Measurements from ENCODE around the gene KDM3B. TPM values are rescaled to one million over a fixed set of nuclear protein-coding genes. Genes with fewer than 3 reads are reported as not detected.

KDM3B gene
- total and polyA plus RNA-seq, 2 experiments from 2014 or later = 25.8 to 86.6 TPM

GRCh38 chr5:138482638-138483037 is 130.2 kb downstream of the KDM3B start (continued):
- TF ChIP-seq, protein P1, sequence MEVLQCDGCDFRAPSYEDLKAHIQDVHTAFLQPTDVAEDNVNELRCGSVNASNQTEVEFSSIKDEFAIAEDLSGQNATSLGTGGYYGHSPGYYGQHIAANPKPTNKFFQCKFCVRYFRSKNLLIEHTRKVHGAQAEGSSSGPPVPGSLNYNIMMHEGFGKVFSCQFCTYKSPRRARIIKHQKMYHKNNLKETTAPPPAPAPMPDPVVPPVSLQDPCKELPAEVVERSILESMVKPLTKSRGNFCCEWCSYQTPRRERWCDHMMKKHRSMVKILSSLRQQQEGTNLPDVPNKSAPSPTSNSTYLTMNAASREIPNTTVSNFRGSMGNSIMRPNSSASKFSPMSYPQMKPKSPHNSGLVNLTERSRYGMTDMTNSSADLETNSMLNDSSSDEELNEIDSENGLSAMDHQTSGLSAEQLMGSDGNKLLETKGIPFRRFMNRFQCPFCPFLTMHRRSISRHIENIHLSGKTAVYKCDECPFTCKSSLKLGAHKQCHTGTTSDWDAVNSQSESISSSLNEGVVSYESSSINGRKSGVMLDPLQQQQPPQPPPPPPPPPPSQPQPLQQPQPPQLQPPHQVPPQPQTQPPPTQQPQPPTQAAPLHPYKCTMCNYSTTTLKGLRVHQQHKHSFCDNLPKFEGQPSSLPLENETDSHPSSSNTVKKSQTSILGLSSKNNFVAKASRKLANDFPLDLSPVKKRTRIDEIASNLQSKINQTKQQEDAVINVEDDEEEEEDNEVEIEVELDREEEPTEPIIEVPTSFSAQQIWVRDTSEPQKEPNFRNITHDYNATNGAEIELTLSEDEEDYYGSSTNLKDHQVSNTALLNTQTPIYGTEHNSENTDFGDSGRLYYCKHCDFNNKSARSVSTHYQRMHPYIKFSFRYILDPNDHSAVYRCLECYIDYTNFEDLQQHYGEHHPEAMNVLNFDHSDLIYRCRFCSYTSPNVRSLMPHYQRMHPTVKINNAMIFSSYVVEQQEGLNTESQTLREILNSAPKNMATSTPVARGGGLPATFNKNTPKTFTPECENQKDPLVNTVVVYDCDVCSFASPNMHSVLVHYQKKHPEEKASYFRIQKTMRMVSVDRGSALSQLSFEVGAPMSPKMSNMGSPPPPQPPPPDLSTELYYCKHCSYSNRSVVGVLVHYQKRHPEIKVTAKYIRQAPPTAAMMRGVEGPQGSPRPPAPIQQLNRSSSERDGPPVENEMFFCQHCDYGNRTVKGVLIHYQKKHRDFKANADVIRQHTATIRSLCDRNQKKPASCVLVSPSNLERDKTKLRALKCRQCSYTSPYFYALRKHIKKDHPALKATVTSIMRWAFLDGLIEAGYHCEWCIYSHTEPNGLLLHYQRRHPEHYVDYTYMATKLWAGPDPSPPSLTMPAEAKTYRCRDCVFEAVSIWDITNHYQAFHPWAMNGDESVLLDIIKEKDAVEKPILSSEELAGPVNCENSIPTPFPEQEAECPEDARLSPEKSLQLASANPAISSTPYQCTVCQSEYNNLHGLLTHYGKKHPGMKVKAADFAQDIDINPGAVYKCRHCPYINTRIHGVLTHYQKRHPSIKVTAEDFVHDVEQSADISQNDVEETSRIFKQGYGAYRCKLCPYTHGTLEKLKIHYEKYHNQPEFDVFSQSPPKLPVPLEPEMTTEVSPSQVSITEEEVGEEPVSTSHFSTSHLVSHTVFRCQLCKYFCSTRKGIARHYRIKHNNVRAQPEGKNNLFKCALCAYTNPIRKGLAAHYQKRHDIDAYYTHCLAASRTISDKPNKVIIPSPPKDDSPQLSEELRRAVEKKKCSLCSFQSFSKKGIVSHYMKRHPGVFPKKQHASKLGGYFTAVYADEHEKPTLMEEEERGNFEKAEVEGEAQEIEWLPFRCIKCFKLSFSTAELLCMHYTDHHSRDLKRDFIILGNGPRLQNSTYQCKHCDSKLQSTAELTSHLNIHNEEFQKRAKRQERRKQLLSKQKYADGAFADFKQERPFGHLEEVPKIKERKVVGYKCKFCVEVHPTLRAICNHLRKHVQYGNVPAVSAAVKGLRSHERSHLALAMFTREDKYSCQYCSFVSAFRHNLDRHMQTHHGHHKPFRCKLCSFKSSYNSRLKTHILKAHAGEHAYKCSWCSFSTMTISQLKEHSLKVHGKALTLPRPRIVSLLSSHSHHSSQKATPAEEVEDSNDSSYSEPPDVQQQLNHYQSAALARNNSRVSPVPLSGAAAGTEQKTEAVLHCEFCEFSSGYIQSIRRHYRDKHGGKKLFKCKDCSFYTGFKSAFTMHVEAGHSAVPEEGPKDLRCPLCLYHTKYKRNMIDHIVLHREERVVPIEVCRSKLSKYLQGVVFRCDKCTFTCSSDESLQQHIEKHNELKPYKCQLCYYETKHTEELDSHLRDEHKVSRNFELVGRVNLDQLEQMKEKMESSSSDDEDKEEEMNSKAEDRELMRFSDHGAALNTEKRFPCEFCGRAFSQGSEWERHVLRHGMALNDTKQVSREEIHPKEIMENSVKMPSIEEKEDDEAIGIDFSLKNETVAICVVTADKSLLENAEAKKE (CRISPR knock-in tag; IDR thresholded peaks at IDR 0.05) = no peak
- TF ChIP-seq ZNF331 (CRISPR knock-in tag; IDR thresholded peaks at IDR 0.05; ENCODE audit: low read depth) = no peak

Small RNA genes lying within 50 kb of the gene (small RNA-seq; reads per million reads assigned to genes)
- not detected for gene AC113403.1 (ENCODE audit: low replicate concordance)

Other genes starting within 250 kb of the KDM3B start
- gene NME5, start 213.3 kb upstream of the KDM3B start, total RNA-seq (2014; rRNA removed; shearing (Covaris generic)) = not detected in 2 replicates
- gene NME5, start 213.3 kb upstream of the KDM3B start, polyA plus RNA-seq (2016; fragmentation: Nextera tagmentation; extraction: Ambion mirVana) = 0.45 and 1.1 TPM in 2 replicates
- 39.1 and 45.8 TPM in 2 replicates for gene BRD8, start 174.1 kb upstream of the KDM3B start, total RNA-seq (2014; rRNA removed; shearing (Covaris generic))
- 109 and 117 TPM in 2 replicates for gene BRD8, start 174.1 kb upstream of the KDM3B start, polyA plus RNA-seq (2016; fragmentation: Nextera tagmentation; extraction: Ambion mirVana)
- 60.4 and 64.9 TPM in 2 replicates for gene KIF20A, start 173.6 kb upstream of the KDM3B start, total RNA-seq (2014; rRNA removed; shearing (Covaris generic))
- 35.8 and 41.0 TPM in 2 replicates for gene KIF20A, start 173.6 kb upstream of the KDM3B start, polyA plus RNA-seq (2016; fragmentation: Nextera tagmentation; extraction: Ambion mirVana)
- 43.3 and 45.9 TPM in 2 replicates for gene CDC23, start 139.4 kb upstream of the KDM3B start, total RNA-seq (2014; rRNA removed; shearing (Covaris generic))
- gene CDC23, start 139.4 kb upstream of the KDM3B start, polyA plus RNA-seq (2016; fragmentation: Nextera tagmentation; extraction: Ambion mirVana) = 20.2 and 28.0 TPM in 2 replicates
- gene GFRA3, start 78.1 kb upstream of the KDM3B start, total RNA-seq (2014; rRNA removed; shearing (Covaris generic)) = 0.39 and 1.1 TPM in 2 replicates
- gene GFRA3, start 78.1 kb upstream of the KDM3B start, polyA plus RNA-seq (2016; fragmentation: Nextera tagmentation; extraction: Ambion mirVana) = 1.1 and 1.2 TPM in 2 replicates
- gene CDC25C, start 20.9 kb upstream of the KDM3B start, total RNA-seq (2014; rRNA removed; shearing (Covaris generic)) = 25.6 and 29.9 TPM in 2 replicates
- 20.0 and 20.9 TPM in 2 replicates for gene CDC25C, start 20.9 kb upstream of the KDM3B start, polyA plus RNA-seq (2016; fragmentation: Nextera tagmentation; extraction: Ambion mirVana)
- 45.0 and 49.9 TPM in 2 replicates for gene FAM53C, start 14.4 kb upstream of the KDM3B start, total RNA-seq (2014; rRNA removed; shearing (Covaris generic))
- 20.4 and 21.0 TPM in 2 replicates for gene FAM53C, start 14.4 kb upstream of the KDM3B start, polyA plus RNA-seq (2016; fragmentation: Nextera tagmentation; extraction: Ambion mirVana)
- 23.0 and 29.8 TPM in 2 replicates for gene REEP2, start 86.4 kb downstream of the KDM3B start, total RNA-seq (2014; rRNA removed; shearing (Covaris generic))
- 20.5 and 21.1 TPM in 2 replicates for gene REEP2, start 86.4 kb downstream of the KDM3B start, polyA plus RNA-seq (2016; fragmentation: Nextera tagmentation; extraction: Ambion mirVana)
- 11.5 and 13.5 TPM in 2 replicates for gene EGR1, start 112.8 kb downstream of the KDM3B start, total RNA-seq (2014; rRNA removed; shearing (Covaris generic))
- gene EGR1, start 112.8 kb downstream of the KDM3B start, polyA plus RNA-seq (2016; fragmentation: Nextera tagmentation; extraction: Ambion mirVana) = 57.1 and 60.3 TPM in 2 replicates
- gene ETF1, start 190.6 kb downstream of the KDM3B start, total RNA-seq (2014; rRNA removed; shearing (Covaris generic)) = 134 and 136 TPM in 2 replicates
- gene ETF1, start 190.6 kb downstream of the KDM3B start, polyA plus RNA-seq (2016; fragmentation: Nextera tagmentation; extraction: Ambion mirVana) = 56.7 and 68.9 TPM in 2 replicates
- gene HSPA9, start 222.7 kb downstream of the KDM3B start, total RNA-seq (2014; rRNA removed; shearing (Covaris generic)) = 751 and 880 TPM in 2 replicates
- gene HSPA9, start 222.7 kb downstream of the KDM3B start, polyA plus RNA-seq (2016; fragmentation: Nextera tagmentation; extraction: Ambion mirVana) = 302 and 313 TPM in 2 replicates

All from GM23338 (cell line).